ENCODE results near the gene LRPAP1. TPM values are rescaled to one million over a fixed set of nuclear protein-coding genes. Genes with fewer than 3 reads are reported as not detected.

Gene LRPAP1
- total RNA-seq, 2 experiments from 2014 or later = 58.2 to 61.2 TPM

Other genes with a start within 250 kb of the LRPAP1 start
- gene RGS12, start 239.4 kb downstream of the LRPAP1 start, total RNA-seq = 1 to 10 TPM; 1.7 to 2.9 TPM
- not detected for gene HGFAC, start 90.5 kb downstream of the LRPAP1 start, total RNA-seq
- gene DOK7, start 69.1 kb downstream of the LRPAP1 start, total RNA-seq = not detected
- not detected for gene ADRA2C, start 234.0 kb upstream of the LRPAP1 start, total RNA-seq